OCI-LY3 (cell line): ENCODE measurements around the gene ATG4D.
"Not testable (repeated sequence)": the region's sequence is repeated elsewhere in the genome, so short reads cannot be mapped to it uniquely, and the experiment has no call there.

ENCODE experiments used
- H2AFZ ChIP-seq: fragments of 200-600, 300-600 bp; shearing (Covaris generic); 2 replicates; pipeline ENCODE4 v1.6.0; 2014; ENCODE audit warnings: antibody characterized with exemption, low read depth, low read length
- H3K27ac ChIP-seq: fragments of 200-600, 300-600 bp; sonication (generic); 2 replicates; pipeline ENCODE4 v1.5.1; 2014; ENCODE audit warnings: mild to moderate bottlenecking, low read length, moderate library complexity, mixed read lengths
- H3K27me3 ChIP-seq: fragments of 200-600, 300-600 bp; sonication (generic); 2 replicates; pipeline ENCODE4 v1.6.1; 2014; ENCODE audit warnings: low read depth, low read length, mixed read lengths
- H3K36me3 ChIP-seq: fragments of 200-600, 300-600 bp; sonication (generic); replicated peaks from 2 replicates; pipeline ENCODE3; 2014; ENCODE audit warnings: low read depth, low read length, mixed read lengths
- H3K4me1 ChIP-seq: fragments of 300-600, 200-600 bp; sonication (generic); 2 replicates; pipeline ENCODE4 v1.6.1; 2014; ENCODE audit warnings: low read length, mixed read lengths
- H3K4me2 ChIP-seq: fragments of 200-600, 300-600 bp; sonication (generic); 2 replicates; pipeline ENCODE4 v1.6.1; 2014; ENCODE audit warnings: low read length, mixed read lengths
- H3K4me3 ChIP-seq: fragments of 300-600, 200-600 bp; sonication (generic); 2 replicates; pipeline ENCODE4 v1.5.1; 2014; ENCODE audit warnings: antibody characterized with exemption, mild to moderate bottlenecking, low read length, moderate library complexity
- H3K79me2 ChIP-seq: fragments of 300-600, 200-600 bp; shearing (Covaris generic); 2 replicates; pipeline ENCODE4 v1.6.1; 2014; ENCODE audit warnings: mild to moderate bottlenecking, low read length, mixed read lengths
- H3K9ac ChIP-seq: fragments of 300-600, 200-600 bp; shearing (Covaris generic); 2 replicates; pipeline ENCODE4 v1.6.0; 2014; ENCODE audit warnings: mild to moderate bottlenecking, low read length, moderate library complexity
- H3K9me3 ChIP-seq: fragments of 200-600, 300-600 bp; shearing (Covaris generic); 2 replicates; pipeline ENCODE4 v1.6.1; 2014; ENCODE audit warnings: low read length, mixed read lengths; ENCODE audit not compliant: insufficient read depth
- H4K20me1 ChIP-seq: fragments of 200-600, 300-600 bp; sonication (generic); 2 replicates; pipeline ENCODE4 v1.6.1; 2016; ENCODE audit warnings: low read length, mixed read lengths; ENCODE audit not compliant: insufficient read depth
- EZH2phosphoT487 ChIP-seq: fragments of 200-600 bp; shearing (Covaris generic); IDR thresholded peaks from 2 replicates; pipeline ENCODE4 v1.6.1; 2018; ENCODE audit warnings: antibody characterized with exemption, mixed run types, low read depth
- TF ChIP-seq, protein P1 (sequence below): fragments of 200-600, 300-600 bp; sonication (generic); IDR thresholded peaks from 2 replicates; pipeline ENCODE4 v1.5.1; 2014; ENCODE audit warnings: antibody characterized with exemption, low read length, low read depth

The ATG4D gene

DNA sequence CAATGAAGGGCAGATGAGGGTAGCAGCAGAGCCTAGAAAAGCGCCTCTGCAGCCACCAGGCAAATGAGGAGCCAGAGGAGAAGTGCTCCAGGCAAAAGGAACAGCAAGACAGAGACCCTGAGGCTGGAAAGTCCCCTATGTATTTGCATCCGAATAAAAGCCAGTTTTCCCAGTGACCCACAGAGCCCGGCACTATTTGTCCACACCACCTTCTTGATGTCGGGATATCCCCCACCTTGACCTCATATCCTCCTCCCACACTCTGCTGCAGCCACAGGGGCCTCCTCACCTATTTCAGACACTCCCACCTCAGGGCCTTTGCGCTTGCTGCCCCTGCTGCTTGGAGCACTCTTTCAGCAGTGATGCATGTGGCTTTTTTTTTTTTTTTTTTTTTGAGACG is 6.6 kb downstream of the ATG4D start:
- no peak overlapping the region for H3K9ac ChIP-seq
- H3K27me3 ChIP-seq: no peaks in the 10 kb centered on the region
- TF ChIP-seq, protein P1, sequence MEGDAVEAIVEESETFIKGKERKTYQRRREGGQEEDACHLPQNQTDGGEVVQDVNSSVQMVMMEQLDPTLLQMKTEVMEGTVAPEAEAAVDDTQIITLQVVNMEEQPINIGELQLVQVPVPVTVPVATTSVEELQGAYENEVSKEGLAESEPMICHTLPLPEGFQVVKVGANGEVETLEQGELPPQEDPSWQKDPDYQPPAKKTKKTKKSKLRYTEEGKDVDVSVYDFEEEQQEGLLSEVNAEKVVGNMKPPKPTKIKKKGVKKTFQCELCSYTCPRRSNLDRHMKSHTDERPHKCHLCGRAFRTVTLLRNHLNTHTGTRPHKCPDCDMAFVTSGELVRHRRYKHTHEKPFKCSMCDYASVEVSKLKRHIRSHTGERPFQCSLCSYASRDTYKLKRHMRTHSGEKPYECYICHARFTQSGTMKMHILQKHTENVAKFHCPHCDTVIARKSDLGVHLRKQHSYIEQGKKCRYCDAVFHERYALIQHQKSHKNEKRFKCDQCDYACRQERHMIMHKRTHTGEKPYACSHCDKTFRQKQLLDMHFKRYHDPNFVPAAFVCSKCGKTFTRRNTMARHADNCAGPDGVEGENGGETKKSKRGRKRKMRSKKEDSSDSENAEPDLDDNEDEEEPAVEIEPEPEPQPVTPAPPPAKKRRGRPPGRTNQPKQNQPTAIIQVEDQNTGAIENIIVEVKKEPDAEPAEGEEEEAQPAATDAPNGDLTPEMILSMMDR: no peak
- no peak for TF ChIP-seq EZH2phosphoT487
- no peak overlapping the region for H3K4me2 ChIP-seq
- 0 out of 2 replicates have a peak, but pooled peaks cover 4% of the 10 kb centered on the region for H3K4me1 ChIP-seq
- H3K79me2 ChIP-seq: no peaks in the 10 kb centered on the region
- H3K4me3 ChIP-seq: no peak overlapping the region
- no peaks in the 10 kb centered on the region for H4K20me1 ChIP-seq
- H2AFZ ChIP-seq: no peak overlapping the region
- peaks cover 46% of the 10 kb centered on the region for H3K36me3 ChIP-seq
- H3K9me3 ChIP-seq: no peaks in the 10 kb centered on the region
- H3K27ac ChIP-seq: no peak overlapping the region

DNA sequence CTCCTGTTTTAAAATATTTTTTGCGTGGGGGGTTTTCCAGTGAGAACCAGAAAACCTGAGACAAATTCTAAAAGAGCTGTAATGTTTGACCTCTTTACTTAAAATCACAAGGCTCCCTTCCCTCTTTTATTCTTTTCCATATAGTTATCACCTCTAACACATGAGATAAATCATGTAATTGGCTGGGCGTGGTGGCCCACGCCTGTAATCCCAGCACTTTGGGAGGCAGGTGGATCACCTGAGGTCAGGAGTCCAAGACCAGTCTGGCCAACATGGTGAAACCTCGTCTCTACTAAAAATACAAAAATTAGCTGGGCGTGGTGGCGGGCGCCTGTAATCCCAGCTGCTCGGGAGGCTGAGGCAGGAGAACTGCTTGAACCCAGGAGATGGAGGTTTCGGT is 7.3 kb downstream of the ATG4D start:
- not testable (repeated sequence) for H2AFZ ChIP-seq, H4K20me1 ChIP-seq, H3K4me1 ChIP-seq, H3K27me3 ChIP-seq, H3K27ac ChIP-seq, H3K9ac ChIP-seq, H3K4me3 ChIP-seq, H3K4me2 ChIP-seq, H3K79me2 ChIP-seq, H3K9me3 ChIP-seq
- H3K36me3 ChIP-seq: peaks cover 52% of the 10 kb centered on the region

DNA sequence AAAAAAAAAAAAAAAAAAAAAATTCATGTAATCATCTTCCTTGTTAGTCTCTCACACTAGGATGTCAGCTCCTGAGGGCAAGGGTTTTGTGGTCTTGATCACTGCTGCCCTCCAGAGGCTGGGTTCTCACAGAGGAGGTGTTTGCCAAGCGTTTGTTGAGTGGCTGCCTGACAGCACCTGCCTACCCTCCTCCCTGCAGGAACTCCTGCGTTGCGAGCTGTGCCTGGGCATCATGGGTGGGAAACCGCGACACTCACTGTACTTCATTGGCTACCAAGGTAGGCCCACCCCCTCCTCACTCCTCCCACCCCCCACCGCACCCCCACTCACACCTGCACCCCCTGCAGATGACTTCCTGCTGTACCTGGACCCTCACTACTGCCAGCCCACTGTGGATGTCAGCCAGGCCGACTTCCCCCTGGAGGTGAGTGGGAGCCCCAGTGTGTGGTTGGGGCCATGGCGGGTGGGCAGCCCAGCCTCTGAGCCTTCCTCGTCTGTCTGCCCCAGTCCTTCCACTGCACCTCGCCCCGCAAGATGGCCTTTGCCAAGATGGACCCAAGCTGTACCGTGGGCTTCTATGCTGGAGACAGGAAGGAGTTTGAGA is 8.1 kb downstream of the ATG4D start:
- Histone ChIP-seq H3K27me3 (no peaks in the 10 kb centered on the region), H3K9me3 (no peaks in the 10 kb centered on the region), H3K9ac (no peak overlapping the region), H4K20me1 (no peaks in the 10 kb centered on the region), H3K4me1 (0 out of 2 replicates have a peak, but pooled peaks cover 4% of the 10 kb centered on the region), H3K36me3 (peaks cover 57% of the 10 kb centered on the region), H3K79me2 (no peaks in the 10 kb centered on the region), H3K4me3 (no peak overlapping the region), H3K27ac (no peak overlapping the region), H2AFZ (no peak overlapping the region), H3K4me2 (no peak overlapping the region)
- no peak for TF ChIP-seq EZH2phosphoT487
- TF ChIP-seq, protein P1: peak; percentile 36

DNA sequence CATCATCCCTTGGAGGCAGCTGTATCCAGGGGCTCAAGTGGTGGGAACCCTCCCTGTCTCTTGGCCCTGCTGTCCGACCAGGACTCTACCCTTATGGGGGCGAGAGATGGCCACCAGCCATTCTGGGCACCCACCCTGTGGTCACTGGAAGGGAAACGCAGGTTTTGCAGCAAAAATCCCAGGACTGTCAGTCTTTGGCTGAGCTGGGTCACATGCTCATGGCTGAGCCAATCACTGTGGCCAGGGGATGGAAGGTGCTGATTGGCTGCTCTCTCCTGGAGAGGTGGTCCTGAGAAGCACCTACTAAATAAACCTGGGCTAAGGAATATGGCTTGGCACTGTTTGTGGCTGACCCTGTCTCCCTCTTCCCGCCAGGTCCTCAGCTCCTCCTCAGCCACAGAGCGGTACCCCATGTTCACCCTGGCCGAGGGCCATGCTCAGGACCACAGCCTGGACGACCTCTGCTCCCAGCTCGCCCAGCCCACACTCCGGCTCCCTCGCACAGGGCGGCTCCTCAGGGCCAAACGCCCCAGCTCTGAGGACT is 8.9 kb downstream of the ATG4D start:
- Histone ChIP-seq H3K4me2 (no peak overlapping the region), H3K36me3 (peaks cover 60% of the 10 kb centered on the region), H3K9me3 (no peaks in the 10 kb centered on the region), H3K79me2 (no peaks in the 10 kb centered on the region), H3K4me3 (no peak overlapping the region), H3K27ac (no peak overlapping the region), H3K4me1 (0 out of 2 replicates have a peak, but pooled peaks cover 4% of the 10 kb centered on the region), H3K27me3 (no peaks in the 10 kb centered on the region), H3K9ac (no peak overlapping the region), H4K20me1 (no peaks in the 10 kb centered on the region), H2AFZ (no peak overlapping the region)
- TF ChIP-seq, protein P1: no peak
- no peak for TF ChIP-seq EZH2phosphoT487
